HEK293 (cell line): ENCODE measurements around the gene FPGS.

Experiments used
- CTCF ChIA-PET: fragments of 350-600 bp; formaldehyde crosslinking; extraction: SDS; loops from one replicate; lab custom pipeline; 2021; ENCODE audit warnings: antibody characterized with exemption; lab: Yijun Ruan, JAX
- POLR2A ChIA-PET: fragments of 300-600 bp; formaldehyde crosslinking; extraction: SDS; loops from one replicate; lab custom pipeline; 2020; ENCODE audit warnings: antibody characterized with exemption, inconsistent platforms; lab: Yijun Ruan, JAX
- H3K27ac ChIP-seq: fragments of 200-500 bp; sonication (Bioruptor generic); 2 replicates; pipeline ENCODE4 v1.5.1; 2014; ENCODE audit warnings: low read depth, low read length, control low read depth, inconsistent platforms; ENCODE audit errors: extremely low read depth
- H3K36me3 ChIP-seq, 2 experiments: fragments of 200-500 bp in 1 of 2; sonication (Bioruptor generic) in 1 of 2; 1 replicate in 1 of 2; 2 replicates in 1 of 2; pipeline ENCODE4 v1.5.1; 2014 to 2017; ENCODE audit warnings: inconsistent platforms in 2 of 2, low read length in 2 of 2; ENCODE audit not compliant: control insufficient read depth in 2 of 2, insufficient read depth in 1 of 2
- H3K4me1 ChIP-seq: fragments of 200-500 bp; sonication (Bioruptor generic); 2 replicates; pipeline ENCODE4 v1.5.1; 2014; ENCODE audit warnings: mild to moderate bottlenecking, low read length, inconsistent platforms; ENCODE audit not compliant: control insufficient read depth, insufficient read depth
- H3K4me3 ChIP-seq: 2 replicates; pipeline ENCODE4 v1.5.1; 2011; ENCODE audit warnings: low read depth, mild to moderate bottlenecking, control low read depth, low read length, moderate library complexity
- H3K9me3 ChIP-seq: fragments of 200-500 bp; sonication (Bioruptor generic); 2 replicates; pipeline ENCODE4 v1.5.1; 2014; ENCODE audit warnings: low read depth, low read length, inconsistent platforms; ENCODE audit not compliant: control insufficient read depth, insufficient read depth
- AEBP2 ChIP-seq: fragments of 450-650 bp; formaldehyde crosslinking; IDR thresholded peaks from 2 replicates; pipeline ENCODE4 v1.5.1; 2016; ENCODE audit warnings: missing biosample characterization, missing genetic modification characterization, borderline replicate concordance
- GLIS1 ChIP-seq: fragments of 450-650 bp; formaldehyde crosslinking; IDR thresholded peaks from 2 replicates; pipeline ENCODE4 v1.5.1; 2016; ENCODE audit warnings: missing biosample characterization, missing genetic modification characterization
- PRDM1 ChIP-seq: fragments of 450-650 bp; formaldehyde crosslinking; IDR thresholded peaks from 2 replicates; pipeline ENCODE4; 2016; ENCODE audit warnings: missing biosample characterization, missing genetic modification characterization
- RBAK ChIP-seq: fragments of 450-650 bp; formaldehyde crosslinking; IDR thresholded peaks from 2 replicates; pipeline ENCODE4 v1.5.1; 2016; ENCODE audit warnings: missing biosample characterization, missing genetic modification characterization
- TSHZ1 ChIP-seq: fragments of 450-650 bp; formaldehyde crosslinking; IDR thresholded peaks from 2 replicates; pipeline ENCODE4 v1.5.1; 2016; ENCODE audit warnings: missing biosample characterization, missing genetic modification characterization, borderline replicate concordance
- ZEB2 ChIP-seq: fragments of 450-650 bp; formaldehyde crosslinking; IDR thresholded peaks from 2 replicates; pipeline ENCODE4 v1.5.1; 2016; ENCODE audit warnings: missing biosample characterization, missing genetic modification characterization
- ZIC2 ChIP-seq: fragments of 450-650 bp; formaldehyde crosslinking; IDR thresholded peaks from 2 replicates; pipeline ENCODE4 v1.5.1; 2016; ENCODE audit warnings: missing biosample characterization, missing genetic modification characterization
- ZNF169 ChIP-seq: fragments of 450-650 bp; formaldehyde crosslinking; IDR thresholded peaks from 2 replicates; pipeline ENCODE4 v1.5.1; 2016; ENCODE audit warnings: missing biosample characterization, missing genetic modification characterization
- ZNF174 ChIP-seq: fragments of 450-650 bp; formaldehyde crosslinking; IDR thresholded peaks from 2 replicates; pipeline ENCODE4 v1.5.0; 2017; ENCODE audit warnings: missing biosample characterization, mild to moderate bottlenecking, missing genetic modification characterization
- ZNF19 ChIP-seq: fragments of 450-650 bp; formaldehyde crosslinking; IDR thresholded peaks from 2 replicates; pipeline ENCODE4; 2016; ENCODE audit warnings: missing biosample characterization, missing genetic modification characterization, low read depth
- ZNF24 ChIP-seq: fragments of 450-650 bp; formaldehyde crosslinking; IDR thresholded peaks from 2 replicates; pipeline ENCODE4 v1.5.1; 2016; ENCODE audit warnings: missing biosample characterization, missing genetic modification characterization
- ZNF416 ChIP-seq: fragments of 450-650 bp; formaldehyde crosslinking; IDR thresholded peaks from 2 replicates; pipeline ENCODE4 v1.5.1; 2016; ENCODE audit warnings: missing biosample characterization, missing genetic modification characterization
- ZNF449 ChIP-seq: fragments of 450-650 bp; formaldehyde crosslinking; IDR thresholded peaks from 2 replicates; pipeline ENCODE4 v1.5.1; 2017; ENCODE audit warnings: missing biosample characterization, mild to moderate bottlenecking, missing genetic modification characterization, moderate library complexity
- ZNF513 ChIP-seq: fragments of 450-650 bp; IDR thresholded peaks from 2 replicates; pipeline ENCODE4 v1.5.1; 2018; ENCODE audit warnings: missing biosample characterization, missing genetic modification characterization
- ZNF571 ChIP-seq: fragments of 450-650 bp; formaldehyde crosslinking; IDR thresholded peaks from 2 replicates; pipeline ENCODE4 v1.5.0; 2017; ENCODE audit warnings: missing biosample characterization, missing genetic modification characterization
- ZNF747 ChIP-seq: fragments of 450-650 bp; formaldehyde crosslinking; IDR thresholded peaks from 2 replicates; pipeline ENCODE4 v1.5.1; 2016; ENCODE audit warnings: missing biosample characterization, missing genetic modification characterization
- TF ChIP-seq, protein P1 (sequence below): fragments of 450-650 bp; formaldehyde crosslinking; IDR thresholded peaks from 2 replicates; pipeline ENCODE4 v1.5.1; 2016; ENCODE audit warnings: missing biosample characterization, missing genetic modification characterization, low read depth

FPGS gene

DNA sequence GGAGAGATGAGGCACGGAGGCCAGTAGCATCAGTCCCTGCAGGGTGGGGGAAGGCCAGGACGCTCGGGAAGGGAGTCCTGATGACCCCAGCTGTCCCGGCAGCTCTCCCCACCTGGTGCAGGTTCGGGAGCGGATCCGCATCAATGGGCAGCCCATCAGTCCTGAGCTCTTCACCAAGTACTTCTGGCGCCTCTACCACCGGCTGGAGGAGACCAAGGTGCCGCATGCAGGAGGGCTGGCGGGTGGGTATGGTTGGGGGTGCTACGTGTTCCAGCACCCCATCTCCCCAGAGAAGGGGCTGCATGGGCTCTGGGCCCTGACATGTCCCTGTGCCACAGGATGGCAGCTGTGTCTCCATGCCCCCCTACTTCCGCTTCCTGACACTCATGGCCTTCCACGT is 4.2 kb downstream of the FPGS start:
- POLR2A ChIA-PET: no interaction called here

More for the DNA sequence above, 4.2 kb downstream of the FPGS start:
- TF ChIP-seq ZNF416 (tag by site-specific recombination) (no peak), ZNF174 (no peak), RBAK (tag by site-specific recombination) (no peak), ZNF747 (tag by site-specific recombination) (no peak), AEBP2 (tag by site-specific recombination) (no peak), ZNF571 (no peak), TSHZ1 (tag by site-specific recombination) (no peak), ZEB2 (tag by site-specific recombination) (no peak), ZNF513 (tag by site-specific recombination) (no peak), ZNF449 (tag by site-specific recombination) (no peak), GLIS1 (tag by site-specific recombination) (no peak), ZNF169 (no peak), ZIC2 (tag by site-specific recombination) (no peak), ZNF19 (tag by site-specific recombination) (no peak), PRDM1 (no peak), ZNF24 (tag by site-specific recombination) (no peak)
- TF ChIP-seq, protein P1, sequence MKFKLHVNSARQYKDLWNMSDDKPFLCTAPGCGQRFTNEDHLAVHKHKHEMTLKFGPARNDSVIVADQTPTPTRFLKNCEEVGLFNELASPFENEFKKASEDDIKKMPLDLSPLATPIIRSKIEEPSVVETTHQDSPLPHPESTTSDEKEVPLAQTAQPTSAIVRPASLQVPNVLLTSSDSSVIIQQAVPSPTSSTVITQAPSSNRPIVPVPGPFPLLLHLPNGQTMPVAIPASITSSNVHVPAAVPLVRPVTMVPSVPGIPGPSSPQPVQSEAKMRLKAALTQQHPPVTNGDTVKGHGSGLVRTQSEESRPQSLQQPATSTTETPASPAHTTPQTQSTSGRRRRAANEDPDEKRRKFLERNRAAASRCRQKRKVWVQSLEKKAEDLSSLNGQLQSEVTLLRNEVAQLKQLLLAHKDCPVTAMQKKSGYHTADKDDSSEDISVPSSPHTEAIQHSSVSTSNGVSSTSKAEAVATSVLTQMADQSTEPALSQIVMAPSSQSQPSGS: no peak
- peaks cover 6% of the 10 kb centered on the region; the same call in 1 of the 2 replicates for H3K4me1 ChIP-seq
- H3K4me3 ChIP-seq: no peak overlapping the region
- CTCF ChIA-PET: interaction anchor here (1.8 kb wide), 1 partner anchor 22 kb away, joined by 6 read pairs; the partner anchor contains the start of gene CDK9
- H3K27ac ChIP-seq: no peak overlapping the region; the same call in 1 of the 2 replicates
- no peaks in the 10 kb centered on the region for H3K9me3 ChIP-seq
- peaks cover 4 to 57% of the 10 kb centered on the region in 2 experiments; a peak in 2 of 3 replicates for H3K36me3 ChIP-seq
